GM18520 (cell line): ENCODE measurements around the gene PHACTR2.
"Not testable (repeated sequence)": the region's sequence is repeated elsewhere in the genome, so short reads cannot be mapped to it uniquely, and the experiment has no call there.

ENCODE experiments used
- ATAC-seq: cut with Tn5 transposase; IDR thresholded peaks from one replicate; pipeline ENCODE4 v1.9.1; 2021; ENCODE audit not compliant: unreplicated experiment

Gene PHACTR2

DNA sequence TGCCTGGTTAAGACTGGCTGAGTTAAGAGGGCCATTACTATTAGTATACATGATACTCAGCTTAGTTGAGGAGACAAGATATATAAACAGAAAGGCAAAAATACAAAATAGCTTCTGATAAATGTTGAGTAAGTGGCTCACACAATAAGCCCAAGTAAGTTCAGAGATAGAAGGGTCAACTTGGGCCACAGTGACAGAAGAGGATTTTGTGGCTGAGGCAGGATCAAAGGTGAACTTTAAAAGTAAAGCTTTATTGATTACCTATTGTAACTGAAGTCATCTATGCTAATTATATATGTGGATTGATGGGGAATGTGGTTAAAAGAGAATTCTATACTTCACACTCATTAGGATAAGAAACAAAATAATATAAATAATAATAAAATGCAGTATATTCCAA, 80.8 kb downstream of the PHACTR2 start:
- ATAC-seq = no peak

DNA sequence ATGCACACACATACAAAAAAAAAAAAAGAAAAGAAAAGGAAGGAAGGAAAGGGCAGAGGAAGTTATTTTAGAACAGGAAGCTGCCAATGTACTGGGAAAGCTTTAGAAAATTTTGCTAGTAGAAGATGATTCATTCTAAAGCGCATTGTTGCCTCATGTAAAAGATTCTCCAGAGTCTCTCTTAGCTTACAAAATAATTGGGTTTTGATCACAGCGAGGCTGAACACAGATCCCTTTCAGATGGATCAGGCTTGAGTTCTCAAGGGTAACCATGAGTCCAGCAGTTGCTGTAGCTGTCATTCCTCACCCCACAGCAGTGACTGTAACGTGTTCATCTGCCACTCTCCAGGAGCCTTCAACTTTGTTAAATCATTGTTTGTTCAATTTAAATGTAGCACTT, 81.9 kb downstream of the PHACTR2 start:
- no peak for ATAC-seq

DNA sequence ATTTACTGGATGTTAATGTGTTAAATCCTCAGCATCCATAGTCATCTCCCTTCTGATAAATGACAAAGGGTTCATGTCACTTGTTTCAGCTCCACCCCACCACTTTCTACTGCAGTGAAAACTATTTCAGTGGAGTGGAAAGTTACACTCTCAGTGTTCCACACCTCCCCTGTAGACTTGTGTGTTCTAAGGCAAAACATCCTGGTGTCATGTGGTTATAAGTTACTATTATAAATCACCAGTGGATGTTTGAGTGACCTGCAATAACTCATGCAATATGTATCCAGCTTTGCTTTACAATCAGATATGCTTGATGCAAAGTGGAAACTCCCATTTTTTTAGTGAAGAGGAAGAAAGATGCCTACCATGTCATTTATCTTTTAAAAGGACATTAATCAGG, 83.3 kb downstream of the PHACTR2 start:
- no peak for ATAC-seq

DNA sequence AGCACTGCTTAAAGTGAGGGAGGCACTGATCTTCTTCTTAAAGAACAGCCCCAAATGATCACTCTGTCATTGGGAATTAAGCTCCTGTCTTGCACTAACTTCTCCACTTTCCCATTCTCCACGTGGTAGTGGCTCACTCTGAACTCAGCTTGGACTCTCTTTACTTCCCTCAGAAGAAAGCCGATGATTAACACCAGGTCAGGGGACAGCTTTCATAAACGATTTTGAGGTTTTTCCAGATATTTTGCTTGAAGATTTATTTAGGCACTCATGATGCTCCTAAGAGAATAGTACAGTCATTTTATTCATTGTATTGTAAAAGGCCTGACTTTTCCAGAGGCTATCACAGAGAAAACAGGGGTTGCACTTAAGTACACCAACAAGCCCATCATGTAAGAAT, 84.4 kb downstream of the PHACTR2 start:
- ATAC-seq = no peak

DNA sequence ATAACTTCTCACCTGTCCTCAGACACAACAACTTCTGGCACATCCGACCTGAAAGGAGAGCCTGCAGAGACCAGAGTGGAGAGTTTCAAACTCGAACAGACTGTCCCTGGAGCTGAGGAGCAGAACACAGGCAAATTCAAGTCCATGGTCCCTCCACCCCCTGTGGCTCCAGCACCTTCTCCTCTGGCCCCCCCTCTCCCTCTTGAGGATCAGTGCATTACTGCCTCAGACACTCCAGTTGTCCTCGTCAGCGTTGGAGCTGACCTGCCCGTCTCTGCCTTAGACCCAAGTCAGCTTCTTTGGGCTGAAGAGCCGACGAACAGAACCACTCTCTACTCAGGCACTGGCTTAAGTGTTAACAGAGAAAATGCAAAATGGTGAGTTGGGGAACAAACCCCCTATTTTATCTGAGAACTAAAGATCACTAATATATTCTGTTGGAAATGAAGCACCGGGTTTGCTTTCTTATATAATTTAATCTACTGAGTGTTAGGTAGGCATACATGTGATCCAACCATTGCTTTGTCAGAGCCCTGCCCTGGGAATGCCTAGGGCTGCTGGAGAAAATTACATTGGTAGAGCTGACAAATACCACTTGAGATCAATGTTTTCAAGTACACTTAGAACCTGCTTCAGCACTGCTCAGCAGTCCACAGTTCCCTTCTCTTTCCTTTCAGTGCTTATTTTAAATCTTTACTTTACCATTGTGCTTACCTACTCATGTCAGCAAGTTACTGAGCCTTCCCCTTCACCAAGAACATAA, 87.8 kb downstream of the PHACTR2 start:
- ATAC-seq = no peak

DNA sequence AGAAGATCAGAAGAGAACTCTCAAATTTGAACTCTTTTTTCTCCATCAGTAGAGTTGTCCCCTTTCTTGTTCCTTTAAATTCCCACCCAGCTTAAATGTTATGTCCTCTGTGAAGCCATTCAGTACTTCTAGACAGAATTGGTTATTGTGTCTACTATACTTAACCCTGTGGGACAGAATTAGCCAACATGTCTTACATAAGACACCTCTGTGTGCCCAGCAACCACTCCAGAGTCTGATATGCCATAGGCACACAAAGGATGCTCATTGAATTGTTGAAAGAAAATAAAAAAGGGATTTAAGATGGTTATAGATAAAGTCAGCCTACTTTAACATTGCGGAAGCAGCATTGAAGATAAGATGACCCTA, 88.4 kb downstream of the PHACTR2 start:
- ATAC-seq = no peak

DNA sequence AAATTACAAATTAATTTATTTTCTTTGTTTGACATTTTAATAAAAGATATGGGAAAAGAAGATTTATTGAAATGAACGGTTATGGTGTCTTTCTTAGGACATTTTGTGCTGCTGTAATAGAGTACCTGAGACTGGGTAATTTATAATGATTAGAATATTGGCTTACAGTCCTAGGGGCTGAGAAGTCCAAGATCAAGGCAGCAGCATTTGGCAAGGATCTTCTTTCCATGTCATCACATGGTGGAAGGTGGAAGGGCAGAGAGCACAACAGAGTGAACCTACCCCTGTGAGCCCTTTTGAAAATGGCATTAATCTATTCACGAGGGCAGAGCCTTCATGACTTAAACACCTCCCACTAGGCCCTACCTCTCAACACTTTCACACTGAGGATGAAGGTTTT, 89.7 kb downstream of the PHACTR2 start:
- ATAC-seq = no peak

DNA sequence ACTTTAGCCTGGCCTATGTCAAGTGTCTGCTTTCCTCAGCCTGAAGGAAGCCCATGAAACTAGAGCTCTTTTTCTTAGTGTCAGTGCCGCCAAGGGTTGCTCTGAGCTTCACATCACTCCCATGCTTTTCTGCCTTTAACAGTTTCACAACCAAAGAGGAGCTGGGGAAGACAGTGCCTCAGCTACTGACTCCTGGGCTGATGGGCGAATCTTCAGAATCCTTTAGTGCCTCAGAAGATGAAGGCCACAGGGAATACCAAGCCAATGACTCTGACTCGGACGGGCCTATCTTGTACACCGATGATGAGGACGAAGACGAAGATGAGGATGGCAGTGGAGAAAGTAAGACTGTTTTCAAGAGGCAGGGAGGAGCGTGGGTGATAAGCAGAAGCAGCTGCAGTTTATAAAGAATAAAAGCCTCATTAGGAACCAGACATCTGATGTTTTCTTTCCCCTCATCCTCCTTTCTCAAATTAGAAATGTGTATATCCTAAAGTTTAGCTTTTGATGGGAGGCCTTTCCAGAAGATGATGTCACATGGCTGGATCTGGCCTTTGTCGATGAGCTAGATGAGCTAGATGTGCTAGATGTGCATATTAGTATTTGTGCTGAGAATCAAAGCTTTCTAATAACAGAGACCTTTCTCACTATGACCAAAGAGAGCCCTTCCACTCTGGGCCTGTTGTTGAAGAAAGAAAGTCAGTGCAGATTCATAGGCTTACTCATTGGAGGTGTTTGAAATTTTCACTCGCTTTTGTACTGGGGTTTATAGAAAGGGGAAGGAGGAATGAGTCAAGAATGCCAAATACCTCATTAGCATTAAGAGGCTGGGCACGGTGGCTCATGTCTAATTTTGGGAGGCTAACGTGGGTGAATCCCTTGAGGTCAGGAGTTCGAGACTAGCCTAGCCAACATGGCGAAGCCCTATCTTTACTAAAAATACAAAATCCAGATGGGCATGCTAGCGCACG, 94.6 kb downstream of the PHACTR2 start:
- ATAC-seq = no peak

DNA sequence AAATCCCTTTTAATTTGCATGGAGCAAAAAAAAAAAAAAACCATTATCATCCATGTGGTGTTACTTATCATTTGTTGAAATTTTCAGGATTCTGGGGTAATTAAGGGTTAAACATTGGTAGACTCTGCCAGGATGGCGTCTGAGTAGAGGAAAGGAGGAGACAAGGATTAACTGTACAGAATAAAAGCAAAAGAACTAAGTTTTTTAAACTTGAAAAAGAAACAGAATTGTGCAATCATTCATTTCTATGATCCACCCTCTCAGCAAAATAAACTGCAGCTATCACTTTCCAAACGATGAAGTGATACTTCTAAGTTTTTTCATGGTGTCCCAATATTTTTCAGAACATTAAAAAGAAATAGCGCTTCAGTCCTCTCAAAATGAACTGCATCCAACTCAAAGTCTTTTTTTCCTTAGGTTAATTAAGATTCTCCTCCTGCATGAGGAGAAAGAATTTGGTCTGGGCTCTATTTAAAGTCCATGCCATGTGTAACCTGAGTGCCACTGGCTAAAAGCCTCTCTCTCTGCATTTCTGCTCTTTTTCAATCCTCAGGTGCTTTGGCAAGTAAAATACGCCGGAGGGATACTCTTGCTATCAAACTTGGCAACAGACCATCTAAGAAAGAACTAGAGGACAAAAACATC, 95.9 kb downstream of the PHACTR2 start:
- ATAC-seq = no peak

DNA sequence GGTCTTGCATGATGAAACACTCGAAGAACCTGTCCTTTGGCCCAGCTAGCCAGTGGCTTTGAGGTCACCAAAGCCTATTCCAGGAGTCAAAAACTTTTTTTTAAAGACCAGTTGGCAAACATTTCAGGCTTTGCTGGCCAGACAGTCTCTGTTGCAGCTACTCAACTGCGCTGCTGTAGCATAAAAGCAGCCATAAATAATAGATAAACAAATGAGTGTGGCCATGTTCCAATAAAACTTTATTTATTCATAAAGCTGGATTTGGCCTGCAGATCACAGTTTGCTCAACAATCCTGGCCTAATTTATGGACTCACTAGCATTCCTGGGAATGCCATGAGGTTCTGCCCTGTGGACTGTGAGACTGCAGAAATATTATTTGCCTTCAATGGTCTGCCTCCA, 96.6 kb downstream of the PHACTR2 start:
- no peak for ATAC-seq

DNA sequence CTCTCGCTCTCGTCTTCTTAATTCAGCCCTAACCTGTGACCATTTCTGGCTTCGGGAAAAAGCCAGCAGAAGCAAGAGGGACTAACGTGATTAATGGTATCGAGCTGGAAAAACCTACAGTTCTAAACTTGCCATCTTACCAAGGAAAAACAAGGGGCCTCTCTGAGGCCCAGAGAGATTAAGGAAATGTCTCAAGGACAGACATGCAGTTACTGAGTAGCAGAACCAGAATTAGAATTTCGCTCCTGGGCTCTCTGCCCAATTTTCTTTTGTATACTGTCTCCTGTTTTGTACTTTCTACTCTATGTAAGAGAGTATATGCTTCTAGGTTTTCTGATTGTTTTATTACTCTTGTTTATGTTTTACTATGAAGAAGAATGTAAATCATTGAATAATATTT, 97.6 kb downstream of the PHACTR2 start:
- ATAC-seq = no peak

DNA sequence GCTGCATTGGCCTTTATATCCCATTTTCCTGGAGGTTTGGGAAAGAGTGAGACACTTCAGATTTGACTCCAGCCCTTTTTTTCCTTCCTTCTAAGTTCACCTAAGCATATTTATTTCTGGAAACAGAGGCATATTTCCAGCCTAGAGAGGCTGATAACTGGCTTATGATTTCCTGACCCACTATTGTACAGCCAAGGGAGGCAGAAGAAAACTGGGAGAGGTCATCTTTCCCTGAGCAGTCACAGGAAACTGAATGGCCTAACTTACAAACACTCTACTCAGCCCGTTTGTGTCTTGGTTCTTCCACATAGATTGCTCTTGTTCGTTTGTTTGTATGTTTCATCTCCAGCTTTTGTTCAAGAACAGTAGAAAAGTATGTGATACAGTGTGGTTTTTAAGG, 101.2 kb downstream of the PHACTR2 start:
- ATAC-seq = no peak

DNA sequence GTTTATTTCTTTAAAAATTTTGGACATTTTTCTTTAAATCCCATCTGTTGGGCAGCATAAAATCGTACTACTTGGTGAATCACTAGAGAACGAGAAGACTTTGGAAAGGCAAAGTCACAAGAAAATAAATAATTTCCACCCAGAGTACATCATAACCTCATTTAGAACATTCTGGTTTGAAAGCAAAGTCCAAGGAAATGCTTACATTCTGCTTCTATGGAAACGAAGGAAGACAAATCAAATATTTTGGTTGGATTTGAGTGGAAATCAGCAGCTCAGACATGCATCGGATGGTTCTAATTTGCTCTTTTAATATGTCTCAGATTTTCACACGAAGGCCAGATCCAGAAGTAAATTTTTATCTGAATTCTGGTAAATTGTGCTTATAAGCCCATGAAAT, 104.7 kb downstream of the PHACTR2 start:
- no peak for ATAC-seq

DNA sequence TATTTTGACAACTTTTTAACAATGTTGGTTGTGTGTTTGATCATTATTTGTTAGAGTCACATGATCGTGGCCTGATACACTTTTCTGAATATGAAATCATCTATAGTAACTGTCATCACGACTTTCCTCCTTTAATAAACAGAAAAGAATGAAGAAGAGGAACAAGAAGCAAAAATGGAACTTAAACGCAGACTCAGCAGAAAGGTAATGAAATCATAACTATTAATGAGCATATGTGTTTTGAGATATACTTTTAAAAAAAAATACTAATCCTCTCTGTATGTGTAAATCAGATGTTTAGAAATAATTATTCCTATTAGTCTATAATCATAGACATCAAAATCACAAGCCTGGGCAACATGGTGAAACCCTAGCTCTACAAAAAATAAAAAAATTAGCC, 105.3 kb downstream of the PHACTR2 start:
- ATAC-seq = no peak

DNA sequence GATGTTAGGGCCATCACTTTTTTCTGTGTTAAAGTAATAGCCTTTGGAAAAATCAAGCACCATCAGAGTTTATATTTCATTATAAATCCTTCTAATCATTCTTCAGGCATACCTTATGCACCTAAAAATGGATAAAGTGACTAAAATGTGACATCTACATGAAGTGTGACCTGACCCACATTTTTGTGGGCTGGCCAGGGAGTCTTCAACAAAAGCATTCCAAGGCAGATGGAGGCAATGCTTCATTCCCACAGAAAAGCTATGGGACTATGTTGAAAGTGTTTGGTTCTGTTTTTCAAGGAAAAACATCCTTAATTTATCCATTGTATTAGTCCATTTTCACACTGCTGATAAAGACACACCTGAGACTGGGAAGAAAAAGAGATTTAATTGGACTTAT, 106.6 kb downstream of the PHACTR2 start:
- no peak for ATAC-seq

DNA sequence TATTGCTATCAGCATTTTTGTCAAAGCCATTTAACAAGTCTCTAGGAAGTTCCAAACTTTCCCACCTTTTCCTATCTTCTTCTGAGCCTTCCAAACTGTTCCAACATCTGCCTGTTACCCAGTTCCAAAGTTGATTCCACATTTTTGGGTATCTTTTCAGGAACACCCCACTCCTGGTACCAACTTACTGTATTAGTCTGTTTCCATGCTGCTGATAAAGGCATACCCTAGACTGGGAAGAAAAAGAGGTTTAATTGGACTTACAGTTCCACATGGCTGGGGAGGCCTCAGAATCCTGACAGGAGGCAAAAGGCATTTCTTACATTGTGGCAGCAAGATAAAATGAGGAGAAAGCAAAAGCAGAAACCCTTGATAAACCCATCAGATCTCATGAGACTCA, 108.6 kb downstream of the PHACTR2 start:
- not testable (repeated sequence) for ATAC-seq

DNA sequence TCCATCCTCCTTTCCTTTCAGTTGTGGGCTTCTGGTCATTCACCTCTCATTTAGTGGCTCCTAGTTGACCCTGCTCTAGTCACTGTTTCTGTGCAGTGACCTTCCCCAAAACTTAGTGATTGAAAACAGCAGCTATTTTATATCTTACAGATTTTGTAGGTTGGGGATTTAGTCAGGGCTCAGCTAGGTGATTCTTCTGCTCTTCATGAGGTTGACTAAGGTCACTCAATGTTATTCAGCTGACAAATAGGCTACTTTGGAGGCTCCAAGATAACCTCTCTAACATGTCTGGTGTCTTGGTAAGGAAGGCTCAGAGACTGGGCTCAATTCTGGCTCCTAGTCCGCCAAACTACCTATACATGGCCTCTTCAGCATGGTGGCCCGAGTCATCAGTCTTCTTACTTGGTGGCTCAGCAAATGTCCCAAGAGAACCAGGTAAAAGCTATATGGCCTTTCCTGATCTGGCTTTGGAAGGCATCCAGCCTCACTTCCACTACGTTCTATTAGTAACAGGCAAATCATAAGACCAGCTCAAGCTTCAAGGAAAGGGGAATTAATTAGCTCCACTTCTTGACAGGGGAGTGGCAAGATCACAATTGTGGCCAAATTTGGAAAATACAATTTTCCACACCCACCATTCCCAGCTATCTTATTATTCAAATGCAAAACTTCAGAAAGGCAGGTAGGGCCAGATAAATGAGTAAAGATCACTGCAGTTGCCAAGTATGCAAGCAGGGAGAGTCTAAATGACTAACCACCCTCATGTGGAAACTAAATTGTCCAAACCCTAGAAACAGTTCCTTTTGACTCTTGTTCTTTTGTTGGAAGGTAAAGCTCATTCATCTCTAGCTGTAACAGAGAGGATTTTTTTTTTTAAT, 114.9 kb downstream of the PHACTR2 start:
- ATAC-seq = no peak

DNA sequence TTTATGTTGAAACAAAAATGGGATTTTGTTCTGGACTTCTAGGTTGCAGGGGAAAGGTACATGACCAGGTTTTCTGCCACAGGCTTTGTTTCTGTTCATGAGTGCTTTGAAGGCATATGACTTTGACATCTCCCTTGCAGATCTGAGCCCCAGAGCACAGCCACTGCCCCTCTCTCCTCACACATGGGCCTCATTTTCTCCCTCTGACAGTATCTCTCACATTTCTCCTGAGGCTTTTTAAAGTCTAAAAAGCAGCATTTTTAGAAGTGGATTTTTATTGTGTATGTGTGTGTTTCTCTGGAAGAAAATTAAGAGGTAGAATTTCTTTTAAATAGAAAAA, 115.5 kb downstream of the PHACTR2 start:
- no peak for ATAC-seq

DNA sequence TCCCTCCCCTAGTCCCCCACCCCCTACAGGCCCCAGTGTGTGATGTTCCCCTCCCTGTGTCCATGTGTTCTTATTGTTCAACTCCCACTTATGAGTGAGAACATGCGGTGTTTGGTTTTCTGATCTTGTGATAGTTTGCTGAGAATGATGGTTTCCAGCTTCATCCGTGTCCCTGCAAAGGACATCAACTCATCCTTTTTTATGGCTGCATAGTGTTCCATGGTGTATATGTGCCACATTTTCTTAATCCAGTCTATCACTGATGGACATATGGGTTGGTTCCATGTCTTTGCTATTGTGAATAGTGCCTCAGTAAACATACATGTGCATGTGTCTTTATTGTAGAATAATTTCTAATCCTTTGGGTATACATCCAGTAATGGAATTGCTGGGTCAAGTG, 118.8 kb downstream of the PHACTR2 start:
- ATAC-seq = not testable (repeated sequence)

DNA sequence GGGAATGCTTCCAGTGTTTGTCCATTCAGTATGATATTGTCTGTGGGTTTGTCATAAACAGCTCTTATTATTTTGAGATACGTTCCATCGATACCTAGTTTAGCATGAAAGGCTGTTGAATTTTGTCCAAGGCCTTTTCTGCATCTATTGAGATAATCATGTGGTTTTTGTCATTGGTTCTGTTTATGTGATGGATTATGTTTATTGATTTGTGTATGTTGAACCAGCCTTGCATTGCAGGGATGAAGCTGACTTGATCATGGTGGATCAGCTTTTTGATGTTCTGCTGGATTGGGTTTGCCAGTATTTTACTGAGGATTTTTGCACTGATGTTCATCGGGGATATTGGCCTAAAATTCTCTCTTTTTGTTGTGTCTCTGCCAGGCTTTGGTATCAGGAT, 120.7 kb downstream of the PHACTR2 start:
- ATAC-seq = not testable (repeated sequence)
